Hypothalamus (tissue), 51 donors: ENCODE measurements around the gene B4GALT5.
"Not testable (repeated sequence)": the region's sequence is repeated elsewhere in the genome, so short reads cannot be mapped to it uniquely, and the experiment has no call there.

ENCODE experiments used
- DNase-seq, 51 donors: peaks; one replicate each; lab custom pipeline; 2025; lab: John Stamatoyannopoulos, UW

The B4GALT5 gene

GRCh38 chr20:49739042-49739441 is 25.4 kb upstream of the B4GALT5 start:
- DNase-seq = no peak

GRCh38 chr20:49737260-49737659 is 23.6 kb upstream of the B4GALT5 start:
- DNase-seq = no peak

DNA sequence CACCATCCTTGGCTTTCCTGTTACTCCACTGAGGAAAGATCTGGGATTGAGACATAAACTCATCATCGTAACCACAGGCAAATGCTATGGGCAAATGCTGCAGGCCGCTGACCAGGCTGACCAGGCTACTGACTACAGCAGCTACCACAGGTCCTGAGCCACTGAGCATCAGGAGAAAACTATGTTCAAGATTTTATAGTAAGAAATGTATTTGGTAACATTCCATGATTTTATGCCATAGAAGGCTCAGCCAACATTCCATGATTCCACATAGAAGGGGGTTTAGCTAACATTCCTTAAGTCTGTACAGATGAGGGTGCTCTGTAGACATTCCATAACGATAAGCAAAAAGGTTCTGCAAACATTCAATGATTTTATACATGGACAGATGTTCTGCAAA is 16.1 kb upstream of the B4GALT5 start:
- no peak for DNase-seq

DNA sequence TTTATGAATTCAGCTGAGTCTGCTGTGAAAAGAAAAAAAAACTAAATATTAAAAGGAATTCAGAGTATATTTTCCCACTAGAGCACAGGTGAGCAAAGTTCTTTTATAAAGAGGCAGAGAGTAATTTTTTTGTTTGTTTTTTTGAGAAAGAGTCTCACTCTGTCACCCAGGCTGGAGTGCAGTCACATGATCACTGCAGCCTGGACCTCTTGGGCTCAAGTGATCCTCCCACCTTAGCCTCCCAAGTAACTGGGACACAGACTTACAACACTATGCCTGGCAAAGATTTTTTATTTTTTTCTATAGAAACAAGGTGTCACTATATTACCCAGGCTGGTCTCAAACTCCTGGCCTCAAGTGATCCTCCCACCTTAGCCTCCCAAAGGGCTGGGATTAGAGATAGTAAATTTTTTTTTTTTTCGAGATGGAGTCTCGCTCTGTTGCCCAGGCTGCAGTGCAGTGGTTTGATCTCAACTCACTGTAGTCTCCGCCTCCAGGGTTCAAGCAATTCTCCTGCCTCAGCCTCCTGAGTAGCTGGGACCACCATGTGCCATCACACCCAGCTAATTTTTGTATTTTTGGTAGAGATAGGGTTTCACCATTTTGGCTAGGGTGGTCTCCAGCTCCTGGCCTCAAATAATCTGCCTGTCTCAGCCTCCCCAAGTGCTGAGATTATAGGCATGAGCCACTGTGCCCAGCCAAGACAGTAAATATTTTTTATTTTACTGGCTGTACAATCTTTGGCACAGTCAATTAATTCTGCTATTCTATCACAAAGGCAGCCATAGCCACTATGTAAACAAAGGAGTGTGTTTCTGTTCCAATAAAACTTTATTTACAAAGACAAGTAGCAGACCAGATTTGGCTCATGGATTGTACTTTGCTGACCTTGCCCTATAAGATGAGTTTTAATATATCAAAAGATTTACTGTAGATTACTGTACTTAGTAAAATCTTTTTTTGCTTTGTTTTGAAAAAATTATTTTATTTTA is 14.5 kb upstream of the B4GALT5 start:
- no peak for DNase-seq

GRCh38 chr20:49727478-49727877 is 13.8 kb upstream of the B4GALT5 start:
- DNase-seq = no peak

DNA sequence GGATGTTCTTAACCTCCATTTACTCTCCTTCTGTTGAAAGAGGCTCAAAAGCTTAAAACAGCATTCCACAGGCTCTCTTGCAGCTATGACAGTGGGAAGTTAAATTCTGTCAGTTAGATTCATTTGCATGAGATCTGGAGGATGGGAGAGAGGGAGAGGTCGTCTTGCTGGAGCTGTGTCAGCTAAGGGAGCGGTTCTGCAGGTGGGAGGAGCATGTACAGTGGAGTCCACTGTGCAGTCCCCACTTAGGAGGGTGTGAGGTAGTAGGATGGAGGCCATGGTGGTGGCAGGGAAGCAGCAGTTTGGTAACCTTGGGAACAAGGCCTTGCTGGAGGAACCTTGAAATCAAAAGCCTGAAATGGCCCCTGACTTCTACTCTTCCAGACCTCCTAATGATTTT is 12.0 kb upstream of the B4GALT5 start:
- no peak for DNase-seq

GRCh38 chr20:49725224-49725606 is 11.5 kb upstream of the B4GALT5 start:
- not testable (repeated sequence) for DNase-seq

GRCh38 chr20:49724408-49725223 is 10.9 kb upstream of the B4GALT5 start:
- peak in 2 of 51 donors; percentile 5 to 8 for DNase-seq

DNA sequence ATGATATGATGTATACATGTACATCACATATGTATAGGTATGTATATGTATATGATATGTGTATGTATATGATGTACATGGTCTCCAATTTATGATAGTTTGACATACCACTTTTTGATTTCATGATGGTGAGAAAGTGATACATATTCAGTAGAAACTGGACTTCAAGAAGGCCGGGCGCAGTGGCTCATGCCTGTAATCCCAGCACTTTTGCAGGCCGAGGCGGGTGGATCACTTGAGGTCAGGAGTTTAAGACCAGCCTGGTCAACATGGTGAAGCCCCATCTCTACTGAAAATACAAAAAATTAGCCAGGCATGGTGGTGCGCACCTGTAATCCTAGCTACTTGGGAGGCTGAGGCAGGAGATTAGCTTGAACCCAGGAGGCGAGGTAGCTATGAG is 10.1 kb upstream of the B4GALT5 start:
- DNase-seq = not testable (repeated sequence)

DNA sequence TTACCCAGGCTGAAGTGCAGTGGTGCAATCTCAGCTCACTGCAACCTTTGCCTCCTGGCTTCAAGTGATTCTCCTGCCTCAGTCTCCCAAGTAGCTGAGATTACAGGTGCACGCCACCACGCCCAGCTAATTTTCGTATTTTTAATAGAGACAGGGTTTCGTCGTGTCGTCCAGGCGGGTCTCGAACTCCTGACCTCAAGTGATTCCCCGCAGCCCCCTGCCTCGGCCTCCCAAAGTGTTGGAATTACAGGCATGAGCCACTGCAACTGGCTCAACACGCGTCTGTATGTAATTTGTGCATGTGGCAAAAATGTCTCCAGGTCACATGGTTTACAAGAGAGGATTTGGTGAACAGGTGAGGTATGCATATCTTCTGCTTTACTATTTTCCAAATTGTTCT is 7.6 kb upstream of the B4GALT5 start:
- not testable (repeated sequence) for DNase-seq

DNA sequence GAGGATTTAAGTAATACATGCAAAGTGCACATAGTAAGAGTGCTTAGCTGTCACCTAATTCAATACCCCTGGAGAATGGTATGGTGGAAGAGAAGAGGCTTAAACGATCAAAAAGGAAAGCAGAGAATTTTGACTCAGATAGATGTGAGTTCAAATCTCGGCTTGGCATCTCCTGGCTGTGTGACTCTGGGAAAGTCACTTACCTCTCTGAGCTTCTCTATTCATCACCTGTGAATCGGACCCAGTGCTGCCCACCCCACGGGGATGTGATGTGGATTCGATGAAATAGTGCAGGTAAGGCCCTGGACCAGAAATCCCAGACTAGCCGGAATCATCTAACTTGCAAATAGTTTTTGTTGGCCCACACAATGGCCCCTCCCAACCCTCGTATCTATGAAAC is 1.8 kb upstream of the B4GALT5 start:
- DNase-seq = no peak

DNA sequence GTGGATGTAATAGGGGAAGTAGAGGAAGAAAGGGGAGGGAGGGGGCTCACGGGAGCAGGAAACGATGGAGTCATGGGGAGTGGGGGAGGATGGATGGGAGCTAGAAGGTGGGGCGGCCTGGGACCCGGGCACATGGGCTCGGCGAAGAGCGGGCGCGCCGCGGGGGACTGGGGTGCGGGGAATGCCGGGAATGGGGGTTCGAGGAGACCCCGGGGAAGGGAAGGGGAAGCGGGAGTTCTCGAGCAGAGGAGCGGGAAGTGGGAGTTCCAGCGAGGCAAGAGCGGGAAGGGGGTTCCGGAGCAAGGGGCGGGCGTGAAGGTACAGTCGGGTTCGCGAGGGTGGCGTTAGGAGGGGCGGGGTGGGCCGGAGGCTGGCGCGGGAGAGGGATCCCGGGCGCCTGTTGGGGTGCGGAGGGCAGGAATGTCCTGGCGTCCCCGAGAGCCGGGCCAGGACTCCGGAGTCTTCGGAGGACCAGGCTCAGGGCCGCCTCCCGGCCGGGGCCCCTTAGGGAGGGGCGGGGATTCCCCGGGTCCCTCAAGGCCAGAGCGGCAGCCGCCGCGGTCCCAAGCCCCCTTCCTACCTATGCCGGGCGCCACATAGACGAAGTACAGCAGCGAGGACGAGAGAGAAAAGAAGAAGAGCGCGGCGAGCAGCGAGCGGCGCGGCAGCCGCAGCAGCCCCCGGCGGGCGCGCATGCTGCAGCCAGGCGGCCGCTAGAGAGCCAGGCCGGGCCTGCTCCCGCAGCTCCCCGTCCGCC is 504 bp downstream of the B4GALT5 start:
- peak in 31 of 51 donors; percentile 9 to 76 (median 44) for DNase-seq

DNA sequence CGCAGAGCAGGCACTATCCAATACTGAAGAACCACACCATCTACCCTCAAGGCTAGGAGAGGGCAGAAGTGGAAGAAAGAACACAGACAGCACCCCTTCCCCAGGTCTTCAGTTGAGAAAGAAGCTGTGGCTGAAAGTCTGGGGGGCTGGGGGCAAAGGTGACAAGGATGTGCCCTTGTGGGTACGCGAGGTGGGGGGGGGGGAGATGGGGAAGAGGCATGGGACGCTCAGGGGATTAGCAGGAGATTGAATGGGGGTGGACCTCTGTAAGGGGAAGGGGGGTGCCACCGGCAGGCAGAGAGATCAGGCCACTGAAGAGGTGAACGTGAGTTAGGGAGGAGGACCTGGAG is 1.1 kb downstream of the B4GALT5 start:
- DNase-seq = peak in 1 of 51 donors; percentile 37

DNA sequence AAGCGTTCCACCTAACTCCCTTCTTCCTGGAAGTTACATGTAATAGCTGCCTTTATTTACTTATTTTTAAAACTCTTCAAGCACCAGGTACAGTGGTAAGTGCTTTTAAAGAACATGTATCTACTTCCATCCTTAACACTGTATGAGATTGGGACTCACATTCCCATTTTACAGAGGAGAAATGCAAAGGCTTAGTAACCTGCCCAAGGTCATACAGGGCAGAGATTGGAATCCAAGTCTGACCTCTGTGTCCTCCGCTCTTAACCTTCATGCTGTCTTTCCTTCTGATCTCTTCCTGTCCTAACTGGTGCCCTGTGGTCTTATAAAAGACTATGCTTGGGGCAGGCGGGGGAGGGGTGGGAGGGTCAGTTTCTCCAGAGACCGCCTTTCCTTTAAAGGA is 1.6 kb downstream of the B4GALT5 start:
- no peak for DNase-seq

- peak in 1 of 51 donors; percentile 37 for DNase-seq
Measured at GRCh38 chr20:49711667-49711987, 2.1 kb downstream of the B4GALT5 start.

DNA sequence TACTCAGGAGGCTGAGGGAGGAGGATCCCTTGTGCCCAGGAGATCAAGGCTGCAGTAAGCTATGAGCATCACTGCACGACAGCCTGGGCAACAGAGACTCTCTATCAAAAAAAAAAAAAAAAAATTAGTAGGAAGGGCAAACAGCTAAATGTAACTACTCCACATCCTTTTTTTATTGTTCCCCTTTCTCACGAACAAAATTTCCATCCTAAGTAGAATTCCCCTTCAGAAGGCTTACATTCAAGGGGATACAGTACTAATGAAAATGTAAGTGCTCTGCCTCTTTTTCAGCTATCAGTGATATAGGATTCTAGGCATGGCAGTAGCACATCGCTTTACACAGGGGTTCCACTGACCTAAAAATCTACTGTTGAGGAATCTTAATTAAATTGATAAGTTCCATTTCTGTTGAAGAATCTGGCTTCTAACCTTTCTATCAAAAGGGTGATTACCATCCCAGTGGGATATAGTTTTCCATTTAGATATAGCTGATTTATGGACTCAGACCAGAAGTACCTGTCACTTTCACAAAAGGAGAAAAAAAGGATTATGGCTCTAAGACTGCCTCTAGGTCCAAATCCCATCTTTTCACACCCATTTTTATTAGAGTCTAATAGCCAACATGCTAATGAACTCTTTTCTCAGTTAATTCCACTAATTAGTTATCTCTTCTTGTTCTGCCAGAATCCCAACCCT is 2.6 kb downstream of the B4GALT5 start:
- DNase-seq = no peak

- DNase-seq = no peak
Measured at GRCh38 chr20:49707118-49707517, 6.6 kb downstream of the B4GALT5 start.

GRCh38 chr20:49706630-49707091 is 7.0 kb downstream of the B4GALT5 start:
- DNase-seq = peak in 1 of 51 donors; percentile 11

GRCh38 chr20:49705893-49706292 is 7.8 kb downstream of the B4GALT5 start:
- DNase-seq = not testable (repeated sequence)

DNA sequence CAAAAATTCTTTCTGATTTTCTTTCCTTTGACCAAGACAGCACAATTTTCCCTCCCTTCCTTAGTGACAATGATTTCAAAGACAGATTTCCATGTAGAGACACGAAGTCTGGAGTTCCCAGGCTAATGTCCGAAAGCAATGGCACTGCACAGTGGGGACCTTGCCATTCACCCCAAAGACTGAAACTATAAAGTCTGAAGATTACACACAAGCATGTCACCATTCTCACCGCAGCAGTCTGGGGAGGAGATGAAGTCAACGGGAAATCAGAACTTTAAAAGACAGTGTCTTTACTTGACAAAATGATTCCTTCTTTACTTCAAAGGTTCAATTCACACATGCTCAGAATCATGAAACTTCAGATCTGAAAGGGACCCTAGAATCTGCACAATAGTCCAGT is 8.3 kb downstream of the B4GALT5 start:
- DNase-seq = no peak
